ENCODE measurements around the gene KRT2. TPM values are rescaled to one million over a fixed set of nuclear protein-coding genes. Genes with fewer than 3 reads are reported as not detected.

The KRT2 gene
- total and polyA plus RNA-seq, 2 donors (not counting 3 experiments of a cell fraction or from before 2014, with no cell fraction given) = not detected

- H3K79me2 ChIP-seq (ENCODE audit: control insufficient read depth, insufficient read depth, low read length) = no peaks in the 10 kb centered on the region
- no peaks in the 10 kb centered on the region for H3K9me1 ChIP-seq (replicated peaks; ENCODE audit: control insufficient read depth, extremely low read depth, insufficient read depth, low read length)
- no peaks in the 10 kb centered on the region for H3K9me3 ChIP-seq (replicated peaks; ENCODE audit: control insufficient read depth, insufficient read depth, low read length)
- ChIA-PET POLR2A (no interaction called here), CTCF (no interaction called here)
- intact Hi-C loops (cut with micrococcal nuclease) = no loop called here
- no peak overlapping the region for H3K9ac ChIP-seq (replicated peaks; ENCODE audit: extremely low read depth, insufficient read depth, low read length)
- BruUV-seq (replicated peaks) = no TSS peak
- DNase-seq (ENCODE audit: low read depth, low spot score) = no peak
- no peak overlapping the region for H3K4me2 ChIP-seq (ENCODE audit: insufficient read depth, low read length)
- peaks cover 6 to 15% of the 10 kb centered on the region in 2 experiments for H3K27me3 ChIP-seq (ENCODE audit: control insufficient read depth in 2 of 2, insufficient read depth in 2 of 2, low read length in 2 of 2)
- no peak overlapping the region for H3K27ac ChIP-seq (ENCODE audit: insufficient read depth, low read depth, low read length)
- FAIRE-seq = no peak
- H3K4me3 ChIP-seq (replicated peaks in 1 of 3; ENCODE audit: insufficient read depth in 1 of 3, low read depth in 1 of 3, low read length in 3 of 3) = no peak overlapping the region
- dilution Hi-C loops (cut with MboI; ENCODE audit: extremely low pct_ligation_motif_present, low sequenced_read_pairs) = no loop called here
- TF ChIP-seq, protein P1, sequence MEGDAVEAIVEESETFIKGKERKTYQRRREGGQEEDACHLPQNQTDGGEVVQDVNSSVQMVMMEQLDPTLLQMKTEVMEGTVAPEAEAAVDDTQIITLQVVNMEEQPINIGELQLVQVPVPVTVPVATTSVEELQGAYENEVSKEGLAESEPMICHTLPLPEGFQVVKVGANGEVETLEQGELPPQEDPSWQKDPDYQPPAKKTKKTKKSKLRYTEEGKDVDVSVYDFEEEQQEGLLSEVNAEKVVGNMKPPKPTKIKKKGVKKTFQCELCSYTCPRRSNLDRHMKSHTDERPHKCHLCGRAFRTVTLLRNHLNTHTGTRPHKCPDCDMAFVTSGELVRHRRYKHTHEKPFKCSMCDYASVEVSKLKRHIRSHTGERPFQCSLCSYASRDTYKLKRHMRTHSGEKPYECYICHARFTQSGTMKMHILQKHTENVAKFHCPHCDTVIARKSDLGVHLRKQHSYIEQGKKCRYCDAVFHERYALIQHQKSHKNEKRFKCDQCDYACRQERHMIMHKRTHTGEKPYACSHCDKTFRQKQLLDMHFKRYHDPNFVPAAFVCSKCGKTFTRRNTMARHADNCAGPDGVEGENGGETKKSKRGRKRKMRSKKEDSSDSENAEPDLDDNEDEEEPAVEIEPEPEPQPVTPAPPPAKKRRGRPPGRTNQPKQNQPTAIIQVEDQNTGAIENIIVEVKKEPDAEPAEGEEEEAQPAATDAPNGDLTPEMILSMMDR (IDR thresholded peaks at IDR 0.05; ENCODE audit: extremely low read depth in 1 of 2, insufficient read depth in 1 of 2, low read depth in 1 of 2, low read length in 2 of 2) = no peak
- TF ChIP-seq EZH2 (IDR thresholded peaks at IDR 0.05; ENCODE audit: borderline replicate concordance, low read depth, low read length, severe bottlenecking) (no peak), POLR2A (IDR thresholded peaks at IDR 0.05; ENCODE audit: low read depth, low read length) (no peak), GATA2 (IDR thresholded peaks at IDR 0.05; ENCODE audit: insufficient read depth, insufficient read length, low read depth, low read length) (no peak), MYC (IDR thresholded peaks at IDR 0.05; ENCODE audit: low read depth, low read length) (no peak), POLR2AphosphoS5 (IDR thresholded peaks at IDR 0.05; ENCODE audit: insufficient read depth, low read depth, low read length) (no peak), JUN (IDR thresholded peaks at IDR 0.05; ENCODE audit: borderline replicate concordance, insufficient read depth, insufficient read length, low read depth) (no peak), FOS (IDR thresholded peaks at IDR 0.05; ENCODE audit: borderline replicate concordance, insufficient read depth, low read length) (no peak)
- TF ChIP-seq, protein P2, sequence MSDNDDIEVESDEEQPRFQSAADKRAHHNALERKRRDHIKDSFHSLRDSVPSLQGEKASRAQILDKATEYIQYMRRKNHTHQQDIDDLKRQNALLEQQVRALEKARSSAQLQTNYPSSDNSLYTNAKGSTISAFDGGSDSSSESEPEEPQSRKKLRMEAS (IDR thresholded peaks at IDR 0.05; ENCODE audit: insufficient read depth, insufficient read length) = no peak
- H4K20me1 ChIP-seq (replicated peaks; ENCODE audit: control insufficient read depth, extremely low read depth, insufficient read depth, low read length) = no peaks in the 10 kb centered on the region
- H2AFZ ChIP-seq (ENCODE audit: low read depth, low read length) = no peak overlapping the region
- H3K36me3 ChIP-seq (ENCODE audit: control insufficient read depth in 2 of 2, extremely low read depth in 1 of 2, insufficient read depth in 2 of 2, low read length in 2 of 2) = no peaks in the 10 kb centered on the region
- H3K4me1 ChIP-seq (ENCODE audit: control insufficient read depth, extremely low read depth, insufficient read depth, low read length) = no peaks in the 10 kb centered on the region
Measured at GRCh38 chr12:52644078-52644415, 8.0 kb downstream of the KRT2 start.

Measured in endothelial cell of umbilical vein (primary cell).